ENCODE measurements around the gene CACNG1.

The CACNG1 gene

GRCh38 chr17:67016039-67016762 lies 28.2 kb upstream of the CACNG1 start:
- no peak for TF ChIP-seq POLR2AphosphoS5 (IDR thresholded peaks at IDR 0.05; ENCODE audit: low read depth, low read length)
- no peak for TF ChIP-seq POLR2A (IDR thresholded peaks at IDR 0.05; ENCODE audit: low read depth, low read length)
- no peak for TF ChIP-seq TAF1 (IDR thresholded peaks at IDR 0.05; ENCODE audit: borderline replicate concordance, low read depth, low read length)
- DNase-seq (ENCODE audit: insufficient read length): no peak
- no peak for FAIRE-seq

- FAIRE-seq: no peak
- no peak for TF ChIP-seq TAF1 (IDR thresholded peaks at IDR 0.05; ENCODE audit: borderline replicate concordance, low read depth, low read length)
- TF ChIP-seq POLR2AphosphoS5 (IDR thresholded peaks at IDR 0.05; ENCODE audit: low read depth, low read length): no peak
- no peak for TF ChIP-seq POLR2A (IDR thresholded peaks at IDR 0.05; ENCODE audit: low read depth, low read length)
- DNase-seq (ENCODE audit: insufficient read length): no peak
Measured at GRCh38 chr17:67017910-67018309, 26.4 kb upstream of the CACNG1 start.

GRCh38 chr17:67018471-67019434 lies 25.6 kb upstream of the CACNG1 start:
- FAIRE-seq (no peak), DNase-seq (ENCODE audit: insufficient read length) (no peak)
- TF ChIP-seq POLR2A (IDR thresholded peaks at IDR 0.05; ENCODE audit: low read depth, low read length) (no peak), POLR2AphosphoS5 (IDR thresholded peaks at IDR 0.05; ENCODE audit: low read depth, low read length) (no peak), TAF1 (IDR thresholded peaks at IDR 0.05; ENCODE audit: borderline replicate concordance, low read depth, low read length) (no peak)

GRCh38 chr17:67019809-67020208 lies 24.5 kb upstream of the CACNG1 start:
- FAIRE-seq: no peak
- no peak for DNase-seq (ENCODE audit: insufficient read length)
- TF ChIP-seq POLR2AphosphoS5 (IDR thresholded peaks at IDR 0.05; ENCODE audit: low read depth, low read length) (no peak), POLR2A (IDR thresholded peaks at IDR 0.05; ENCODE audit: low read depth, low read length) (no peak)

GRCh38 chr17:67020293-67020766 lies 24.0 kb upstream of the CACNG1 start:
- DNase-seq (ENCODE audit: insufficient read length): no peak
- FAIRE-seq: no peak
- TF ChIP-seq TAF1 (IDR thresholded peaks at IDR 0.05; ENCODE audit: borderline replicate concordance, low read depth, low read length) (no peak), POLR2AphosphoS5 (IDR thresholded peaks at IDR 0.05; ENCODE audit: low read depth, low read length) (no peak), POLR2A (IDR thresholded peaks at IDR 0.05; ENCODE audit: low read depth, low read length) (no peak)

GRCh38 chr17:67021196-67021595 lies 23.2 kb upstream of the CACNG1 start:
- DNase-seq (ENCODE audit: insufficient read length): no peak
- no peak for TF ChIP-seq TAF1 (IDR thresholded peaks at IDR 0.05; ENCODE audit: borderline replicate concordance, low read depth, low read length)
- TF ChIP-seq POLR2AphosphoS5 (IDR thresholded peaks at IDR 0.05; ENCODE audit: low read depth, low read length): no peak
- no peak for TF ChIP-seq POLR2A (IDR thresholded peaks at IDR 0.05; ENCODE audit: low read depth, low read length)
- no peak for FAIRE-seq

- DNase-seq (ENCODE audit: insufficient read length) (no peak), FAIRE-seq (no peak)
- TF ChIP-seq TAF1 (IDR thresholded peaks at IDR 0.05; ENCODE audit: borderline replicate concordance, low read depth, low read length): no peak
- no peak for TF ChIP-seq POLR2A (IDR thresholded peaks at IDR 0.05; ENCODE audit: low read depth, low read length)
- TF ChIP-seq POLR2AphosphoS5 (IDR thresholded peaks at IDR 0.05; ENCODE audit: low read depth, low read length): no peak
Measured at GRCh38 chr17:67021743-67022450, 22.5 kb upstream of the CACNG1 start.

- TF ChIP-seq POLR2A (IDR thresholded peaks at IDR 0.05; ENCODE audit: low read depth, low read length) (no peak), POLR2AphosphoS5 (IDR thresholded peaks at IDR 0.05; ENCODE audit: low read depth, low read length) (no peak), TAF1 (IDR thresholded peaks at IDR 0.05; ENCODE audit: borderline replicate concordance, low read depth, low read length) (no peak)
- DNase-seq (ENCODE audit: insufficient read length) (no peak), FAIRE-seq (no peak)
Measured at GRCh38 chr17:67022451-67022810, 21.9 kb upstream of the CACNG1 start.

- FAIRE-seq (no peak), DNase-seq (ENCODE audit: insufficient read length) (no peak)
- TF ChIP-seq POLR2AphosphoS5 (IDR thresholded peaks at IDR 0.05; ENCODE audit: low read depth, low read length) (no peak), POLR2A (IDR thresholded peaks at IDR 0.05; ENCODE audit: low read depth, low read length) (no peak), TAF1 (IDR thresholded peaks at IDR 0.05; ENCODE audit: borderline replicate concordance, low read depth, low read length) (no peak)
Measured at GRCh38 chr17:67024736-67025135, 19.6 kb upstream of the CACNG1 start.

- TF ChIP-seq POLR2AphosphoS5 (IDR thresholded peaks at IDR 0.05; ENCODE audit: low read depth, low read length) (no peak), POLR2A (IDR thresholded peaks at IDR 0.05; ENCODE audit: low read depth, low read length) (no peak), TAF1 (IDR thresholded peaks at IDR 0.05; ENCODE audit: borderline replicate concordance, low read depth, low read length) (no peak)
- DNase-seq (ENCODE audit: insufficient read length) (no peak), FAIRE-seq (no peak)
Measured at GRCh38 chr17:67025216-67025792, 19.1 kb upstream of the CACNG1 start.

GRCh38 chr17:67026341-67026740 lies 18.0 kb upstream of the CACNG1 start:
- FAIRE-seq: no peak
- DNase-seq (ENCODE audit: insufficient read length): no peak
- TF ChIP-seq TAF1 (IDR thresholded peaks at IDR 0.05; ENCODE audit: borderline replicate concordance, low read depth, low read length) (no peak), POLR2A (IDR thresholded peaks at IDR 0.05; ENCODE audit: low read depth, low read length) (no peak), POLR2AphosphoS5 (IDR thresholded peaks at IDR 0.05; ENCODE audit: low read depth, low read length) (no peak)
